ENCODE data around the gene ARPC5. TPM values are rescaled to one million over a fixed set of nuclear protein-coding genes. Genes with fewer than 3 reads are reported as not detected.

ARPC5 gene
- total RNA-seq, 1 donor from 2014 or later = 27.1 TPM

- DNase-seq (ENCODE audit: low spot score) (no peak), ATAC-seq (no peak)
These were observed 46.2 kb downstream of the ARPC5 start for GRCh38 chr1:183589384-183589783.

DNA sequence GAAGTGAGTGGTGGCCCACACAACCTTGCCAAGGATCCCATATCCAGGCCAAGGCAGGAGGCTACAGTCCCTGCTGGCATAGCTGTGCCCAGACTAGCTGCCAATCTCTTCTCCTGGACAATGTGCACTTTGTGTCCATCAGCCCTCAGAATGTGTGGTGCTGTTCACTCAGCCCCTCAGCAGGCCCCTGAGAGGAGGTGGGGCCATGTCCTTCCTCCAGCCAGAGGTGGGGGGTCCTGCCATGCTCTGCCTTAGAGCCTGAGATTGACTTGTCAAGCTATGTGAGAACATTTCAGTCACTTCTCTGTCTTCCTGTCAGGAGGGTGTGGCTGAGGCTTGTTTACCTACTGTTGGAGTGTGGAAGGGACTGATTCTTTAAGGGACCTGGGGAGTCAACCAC, 46.8 kb downstream of the ARPC5 start:
- DNase-seq (ENCODE audit: low spot score) (no peak), ATAC-seq (no peak)

- DNase-seq (ENCODE audit: low spot score) (no peak), ATAC-seq (no peak)
These were observed 48.7 kb downstream of the ARPC5 start for GRCh38 chr1:183586926-183587325.

- ATAC-seq = no peak
- DNase-seq (ENCODE audit: low spot score) = no peak
These were observed 49.1 kb downstream of the ARPC5 start for GRCh38 chr1:183586455-183586854.

- no peak for DNase-seq (ENCODE audit: low spot score)
- ATAC-seq = no peak
These were observed 50.5 kb downstream of the ARPC5 start for GRCh38 chr1:183585038-183585437.

DNA sequence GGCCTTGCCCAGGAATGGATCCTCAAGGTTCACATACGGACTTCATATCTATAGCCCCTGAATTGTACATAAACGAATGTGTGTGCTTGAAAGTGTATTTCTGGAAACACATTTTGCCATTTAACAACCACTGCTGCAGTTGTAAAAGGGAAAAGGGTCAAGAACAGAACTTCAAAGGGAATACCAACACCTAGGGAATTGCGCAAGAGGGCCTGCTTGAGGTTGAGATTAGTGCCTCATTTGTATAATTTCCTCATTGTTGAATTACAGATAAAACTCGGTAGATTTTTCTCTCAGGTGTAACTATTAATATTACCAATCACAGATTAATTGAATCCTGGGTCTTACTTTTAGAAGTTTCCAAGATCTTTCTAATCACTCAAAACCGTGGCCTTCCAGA, 51.4 kb downstream of the ARPC5 start:
- no peak for ATAC-seq
- DNase-seq (ENCODE audit: low spot score) = no peak

GRCh38 chr1:183583466-183583865, 52.1 kb downstream of the ARPC5 start:
- DNase-seq (ENCODE audit: low spot score) (no peak), ATAC-seq (peak; percentile 19)

DNA sequence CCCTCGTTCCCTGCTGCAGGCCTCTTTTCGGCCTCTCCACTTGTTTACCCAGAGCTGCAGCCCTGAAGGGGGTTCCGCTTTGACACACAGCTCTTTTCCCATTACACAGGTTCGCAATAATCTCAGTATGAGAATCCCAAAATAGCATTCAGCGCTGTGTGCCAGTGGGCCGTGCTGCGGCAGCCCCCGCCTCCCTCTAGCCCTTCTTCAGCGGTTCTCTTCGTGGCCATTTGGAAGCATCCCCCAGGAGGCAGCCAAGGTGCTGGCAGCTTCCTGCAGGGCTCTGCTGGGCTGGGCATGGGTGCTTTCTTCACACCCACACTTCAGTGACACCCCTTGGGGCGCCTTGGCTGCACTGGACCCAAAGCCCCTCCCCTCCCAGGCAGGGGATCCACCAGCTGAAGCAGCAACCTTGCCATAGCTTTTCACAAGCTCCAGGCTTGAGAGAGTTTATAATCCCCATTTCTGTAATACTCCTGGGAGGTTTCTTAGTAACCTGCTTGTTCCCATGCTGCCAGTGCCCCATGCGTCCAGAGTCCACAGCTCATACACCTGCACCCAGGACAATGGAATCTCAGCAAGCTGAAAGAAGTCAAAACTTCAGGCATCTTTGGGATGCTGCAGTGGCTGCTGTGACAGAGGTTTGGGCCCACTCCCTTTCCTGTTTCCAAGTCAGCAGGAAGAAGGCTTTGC, 53.4 kb downstream of the ARPC5 start:
- ATAC-seq (no peak), DNase-seq (ENCODE audit: low spot score) (no peak)

DNA sequence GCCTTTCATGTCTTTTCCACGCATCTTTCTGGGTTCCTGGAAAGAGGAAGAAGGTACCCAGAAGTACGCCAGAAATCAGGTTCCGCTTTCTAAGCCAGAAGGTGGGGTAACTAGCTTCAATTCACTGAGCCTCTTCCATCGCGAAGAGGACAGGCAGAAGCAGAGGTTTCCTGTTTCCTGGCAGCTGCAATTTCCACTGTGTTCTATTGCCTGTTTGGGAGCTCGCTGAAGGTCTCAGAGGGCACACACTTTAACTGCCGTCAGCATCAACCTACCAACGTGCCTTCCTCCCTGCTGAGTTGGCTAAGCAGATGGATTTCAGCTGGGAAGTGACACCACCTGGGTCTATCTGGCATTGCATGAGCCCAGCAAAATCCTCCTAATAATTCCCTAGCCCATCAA, 55.3 kb downstream of the ARPC5 start:
- DNase-seq (ENCODE audit: low spot score) (no peak), ATAC-seq (peak; percentile 67)

DNA sequence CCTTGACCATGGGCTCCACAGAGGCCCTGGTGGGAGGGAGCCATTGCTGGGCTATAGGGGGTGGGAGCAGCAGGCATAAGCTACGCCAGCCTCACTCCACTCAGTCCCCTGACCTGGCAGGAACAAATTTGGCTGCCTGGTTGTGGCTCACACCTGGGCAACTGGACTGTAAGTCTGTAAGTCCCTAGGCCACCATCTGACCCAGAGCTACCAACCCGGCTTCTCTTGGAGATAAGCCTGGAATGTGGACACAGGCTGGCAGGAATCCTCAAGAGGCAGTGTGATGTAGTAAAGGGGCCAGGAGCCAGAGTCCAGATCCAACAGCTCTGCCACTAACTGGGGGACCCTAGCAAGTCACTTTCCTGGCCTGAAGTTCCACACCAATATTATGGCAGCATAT, 56.7 kb downstream of the ARPC5 start:
- no peak for ATAC-seq
- no peak for DNase-seq (ENCODE audit: low spot score)

GRCh38 chr1:183577897-183578465, 57.6 kb downstream of the ARPC5 start:
- ATAC-seq = no peak
- no peak for DNase-seq (ENCODE audit: low spot score)

- no peak for ATAC-seq
These were observed 59.0 kb downstream of the ARPC5 start for GRCh38 chr1:183576537-183576936.

DNA sequence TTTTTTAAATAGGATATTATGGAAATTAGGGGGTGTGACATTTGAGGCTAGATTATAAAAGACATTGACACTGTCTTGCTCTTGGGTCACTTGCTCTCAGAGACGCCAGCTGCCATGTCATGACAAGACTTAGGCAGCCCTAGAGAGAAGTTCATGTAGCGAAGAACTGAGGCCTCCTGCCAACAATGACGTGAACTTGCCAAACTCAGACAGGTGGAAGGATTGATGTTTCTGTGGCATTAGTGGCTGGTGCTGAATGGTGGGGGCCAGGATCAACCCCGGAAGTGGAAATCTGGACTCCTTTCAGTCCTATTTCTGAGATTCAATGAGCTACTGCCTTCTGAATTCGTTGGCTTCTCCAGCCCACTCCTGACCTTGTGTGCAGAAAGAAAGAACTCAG, 60.0 kb downstream of the ARPC5 start:
- no peak for ATAC-seq
- no peak for DNase-seq (ENCODE audit: low spot score)

More at GRCh38 chr1:183576537-183576936, 59.0 kb downstream of the ARPC5 start:
- DNase-seq (ENCODE audit: low spot score) = no peak

GRCh38 chr1:183572721-183573120, 62.9 kb downstream of the ARPC5 start:
- ATAC-seq (no peak), DNase-seq (ENCODE audit: low spot score) (no peak)

DNA sequence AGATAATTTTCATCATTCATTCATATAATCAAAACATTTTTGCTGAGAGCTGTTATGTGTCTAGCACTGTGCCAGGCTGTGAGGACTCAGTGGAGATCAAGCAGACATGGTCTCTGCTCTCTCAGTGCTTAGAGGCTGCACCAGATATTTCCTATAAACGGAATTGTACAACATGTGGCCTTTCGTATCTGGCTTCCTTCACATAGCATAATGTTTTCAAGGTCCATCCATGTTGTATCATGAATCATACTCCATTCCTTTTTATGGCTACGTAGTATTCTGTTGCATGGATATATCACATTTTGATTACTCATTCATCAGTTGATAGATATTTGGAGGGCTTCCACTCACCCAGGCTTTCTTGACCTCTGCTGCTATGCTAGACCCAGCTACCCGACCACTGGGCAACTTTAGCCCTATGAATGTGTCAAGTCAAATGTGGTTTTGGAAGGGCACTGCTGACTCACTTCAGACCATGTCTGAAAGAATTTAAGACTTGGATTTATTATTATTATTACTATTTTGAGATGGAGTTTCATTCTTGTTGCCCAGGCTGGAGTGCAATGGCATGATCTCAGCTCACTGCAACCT, 63.8 kb downstream of the ARPC5 start:
- DNase-seq (ENCODE audit: low spot score) (no peak), ATAC-seq (no peak)

Other genes starting within 250 kb of the ARPC5 start
- gene NMNAT2, start 217.4 kb downstream of the ARPC5 start, total RNA-seq = 0.03 TPM
- gene SMG7, start 163.3 kb downstream of the ARPC5 start, total RNA-seq = 25.3 TPM
- 2.8 TPM for gene NCF2, start 45.3 kb downstream of the ARPC5 start, total RNA-seq
- not detected for gene APOBEC4, start 17.5 kb upstream of the ARPC5 start, total RNA-seq
- 5.9 TPM for gene RGL1, start 169.3 kb upstream of the ARPC5 start, total RNA-seq

Data from left lobe of liver (tissue), 2 donors.